Trophoblast cell (in vitro differentiated cells and primary cell): ENCODE results near the gene ZP3.
A peak's percentile ranks its signal among the peaks of the same experiment; 100 is the strongest.
"Not testable (repeated sequence)": the region's sequence is repeated elsewhere in the genome, so short reads cannot be mapped to it uniquely, and the experiment has no call there.

Source experiments
- DNase-seq, 2 donors: peaks; one replicate each; pipeline ENCODE4 v3.0.0-alpha.2; 2016
- H2AFZ ChIP-seq: 2 replicates; pipeline ENCODE4 v1.6.1; 2013; ENCODE audit warnings: low read length, moderate library complexity, mild to moderate bottlenecking; ENCODE audit not compliant: insufficient read depth, poor library complexity
- H2AK5ac ChIP-seq: 2 replicates; pipeline ENCODE4 v1.6.1; 2013; ENCODE audit warnings: mild to moderate bottlenecking, low read length
- H2BK120ac ChIP-seq: 2 replicates; pipeline ENCODE4 v1.6.1; 2013; ENCODE audit warnings: low read length, mild to moderate bottlenecking, moderate library complexity; ENCODE audit not compliant: insufficient read depth, poor library complexity
- H2BK12ac ChIP-seq: 2 replicates; pipeline ENCODE4 v1.6.1; 2013; ENCODE audit warnings: mild to moderate bottlenecking, low read length, moderate library complexity
- H2BK5ac ChIP-seq: 2 replicates; pipeline ENCODE4 v1.6.1; 2013; ENCODE audit warnings: low read length, low read depth, moderate library complexity, mild to moderate bottlenecking; ENCODE audit not compliant: poor library complexity
- H3K14ac ChIP-seq: 2 replicates; pipeline ENCODE4 v1.6.1; 2013; ENCODE audit warnings: mild to moderate bottlenecking, low read length
- H3K18ac ChIP-seq: 2 replicates; pipeline ENCODE4 v1.6.1; 2013; ENCODE audit warnings: mild to moderate bottlenecking, low read length
- H3K23ac ChIP-seq: 2 replicates; pipeline ENCODE4 v1.6.1; 2013; ENCODE audit warnings: low read length
- H3K27ac ChIP-seq: 2 replicates; pipeline ENCODE4 v1.5.1; 2013; ENCODE audit warnings: low read depth, mild to moderate bottlenecking, inconsistent platforms, low read length, moderate library complexity
- H3K27me3 ChIP-seq: 2 replicates; pipeline ENCODE4 v1.6.1; 2013; ENCODE audit warnings: inconsistent platforms, mild to moderate bottlenecking, low read length, moderate library complexity; ENCODE audit not compliant: insufficient read depth
- H3K36me3 ChIP-seq, 2 experiments: 1 replicate in 1 of 2; 2 replicates in 1 of 2; pipeline ENCODE4 v1.6.1; 2013; ENCODE audit warnings: low read length in 2 of 2, mild to moderate bottlenecking in 2 of 2, moderate library complexity in 1 of 2; ENCODE audit not compliant: insufficient read depth in 2 of 2, control insufficient read depth in 1 of 2
- H3K4ac ChIP-seq: 2 replicates; pipeline ENCODE4 v1.6.1; 2013; ENCODE audit warnings: low read depth, mild to moderate bottlenecking, low read length, moderate library complexity
- H3K4me1 ChIP-seq, 2 experiments: 1 replicate in 1 of 2; 2 replicates in 1 of 2; pipeline ENCODE4 v1.6.1; 2013; ENCODE audit warnings: low read length in 2 of 2, mild to moderate bottlenecking in 2 of 2, moderate library complexity in 1 of 2; ENCODE audit not compliant: insufficient read depth in 2 of 2, control insufficient read depth in 1 of 2
- H3K4me2 ChIP-seq: 2 replicates; pipeline ENCODE4 v1.6.1; 2013; ENCODE audit warnings: inconsistent platforms, mild to moderate bottlenecking, low read length, moderate library complexity
- H3K4me3 ChIP-seq: 2 replicates; pipeline ENCODE4 v1.5.1; 2013; ENCODE audit warnings: mild to moderate bottlenecking, low read depth, low read length, inconsistent platforms
- H3K79me1 ChIP-seq: one replicate; pipeline ENCODE4 v1.6.1; 2013; ENCODE audit warnings: low read length
- H3K79me2 ChIP-seq: 2 replicates; pipeline ENCODE4 v1.6.1; 2013; ENCODE audit warnings: low read length, mild to moderate bottlenecking; ENCODE audit not compliant: control insufficient read depth, insufficient read depth, poor library complexity
- H3K9ac ChIP-seq: 2 replicates; pipeline ENCODE4 v1.6.1; 2013; ENCODE audit warnings: mild to moderate bottlenecking, low read length
- H3K9me3 ChIP-seq: 2 replicates; pipeline ENCODE4 v1.6.1; 2013; ENCODE audit warnings: low read depth, mild to moderate bottlenecking, control low read depth, inconsistent platforms, low read length; ENCODE audit not compliant: insufficient read depth
- H4K12ac ChIP-seq: 2 replicates; pipeline ENCODE4 v1.6.1; 2013; ENCODE audit warnings: low read depth, mild to moderate bottlenecking, low read length, moderate library complexity
- H4K8ac ChIP-seq: 2 replicates; pipeline ENCODE4 v1.6.1; 2013; ENCODE audit warnings: low read depth, mild to moderate bottlenecking, low read length, moderate library complexity
- H4K91ac ChIP-seq: one replicate; pipeline ENCODE4 v1.6.1; 2013; ENCODE audit warnings: low read depth, mild to moderate bottlenecking, low read length, moderate library complexity
- WGBS: extraction: QIAGEN DNeasy Blood & Tissue Kit; methylation state at CpG from one replicate; pipeline ENCODE4 v1.1.7; 2013; ENCODE audit warnings: missing lambda C conversion rate; ENCODE audit not compliant: insufficient read length, insufficient coverage; ENCODE audit errors: extremely low coverage; 5-methylcytosine and 5-hydroxymethylcytosine counted together

ZP3 gene

GRCh38 chr7:76442664-76443446, 18.1 kb downstream of the ZP3 start:
- not testable (repeated sequence) for H3K4ac ChIP-seq, H4K8ac ChIP-seq, H2AK5ac ChIP-seq, H3K9me3 ChIP-seq, H3K9ac ChIP-seq, H3K79me1 ChIP-seq, H2BK5ac ChIP-seq, H3K23ac ChIP-seq, H2BK120ac ChIP-seq, H3K27ac ChIP-seq, H3K27me3 ChIP-seq, H3K4me2 ChIP-seq, H3K4me3 ChIP-seq, H2AFZ ChIP-seq, H3K14ac ChIP-seq, H3K79me2 ChIP-seq, H3K18ac ChIP-seq, H2BK12ac ChIP-seq, H4K91ac ChIP-seq, H3K4me1 ChIP-seq, DNase-seq, H4K12ac ChIP-seq, H3K36me3 ChIP-seq
- WGBS: no CpG with 5 or more reads among the region's 5 CpGs

GRCh38 chr7:76443846-76444245, 19.1 kb downstream of the ZP3 start:
- H3K4me3 ChIP-seq, DNase-seq, H4K12ac ChIP-seq, H3K9ac ChIP-seq, H3K27me3 ChIP-seq, H2AFZ ChIP-seq, H2BK120ac ChIP-seq, H3K23ac ChIP-seq, H4K91ac ChIP-seq, H3K18ac ChIP-seq, H2AK5ac ChIP-seq, H4K8ac ChIP-seq, H3K9me3 ChIP-seq, H3K4me1 ChIP-seq, H2BK12ac ChIP-seq, H3K4me2 ChIP-seq, H3K4ac ChIP-seq, H2BK5ac ChIP-seq, H3K14ac ChIP-seq, H3K79me2 ChIP-seq, H3K36me3 ChIP-seq, H3K79me1 ChIP-seq, H3K27ac ChIP-seq: not testable (repeated sequence)
- WGBS: no CpG with 5 or more reads among the region's 12 CpGs

- H3K9me3 ChIP-seq, H3K14ac ChIP-seq, H3K4me2 ChIP-seq, DNase-seq, H3K27ac ChIP-seq, H2AFZ ChIP-seq, H3K9ac ChIP-seq, H2BK12ac ChIP-seq, H2BK120ac ChIP-seq, H2AK5ac ChIP-seq, H2BK5ac ChIP-seq, H3K4me3 ChIP-seq, H3K4ac ChIP-seq, H3K4me1 ChIP-seq, H3K23ac ChIP-seq, H3K36me3 ChIP-seq, H4K91ac ChIP-seq, H3K27me3 ChIP-seq, H4K12ac ChIP-seq, H3K79me2 ChIP-seq, H3K79me1 ChIP-seq, H3K18ac ChIP-seq: not testable (repeated sequence)
- WGBS: no CpG with 5 or more reads among the region's 5 CpGs
- peak overlapping the region; percentile 54 for H4K8ac ChIP-seq
Observed at GRCh38 chr7:76445577-76446008, 20.8 kb downstream of the ZP3 start.

GRCh38 chr7:76457017-76457416, 32.3 kb downstream of the ZP3 start:
- H4K12ac ChIP-seq: not testable (repeated sequence)

More at GRCh38 chr7:76457017-76457416, 32.3 kb downstream of the ZP3 start:
- H3K9me3 ChIP-seq, H3K4me2 ChIP-seq, H2AK5ac ChIP-seq, H3K4me3 ChIP-seq, H3K79me2 ChIP-seq, H2BK12ac ChIP-seq, H3K14ac ChIP-seq, H3K79me1 ChIP-seq, DNase-seq, H3K27ac ChIP-seq, H4K91ac ChIP-seq, H3K9ac ChIP-seq, H3K27me3 ChIP-seq, H2BK120ac ChIP-seq, H3K4ac ChIP-seq, H3K18ac ChIP-seq, H2AFZ ChIP-seq, H3K4me1 ChIP-seq, H3K36me3 ChIP-seq, H3K23ac ChIP-seq, H4K8ac ChIP-seq, H2BK5ac ChIP-seq: not testable (repeated sequence)
- WGBS: no CpG with 5 or more reads among the region's 4 CpGs
